GM18909 (cell line): ENCODE results near the gene PTGIR.

Source experiments
- ATAC-seq: cut with Tn5 transposase; IDR thresholded peaks from one replicate; pipeline ENCODE4 v1.9.1; 2021; ENCODE audit warnings: mild to moderate bottlenecking; ENCODE audit not compliant: unreplicated experiment, poor library complexity

Gene PTGIR

GRCh38 chr19:46602392-46603194 lies 22.3 kb downstream of the PTGIR start:
- ATAC-seq: no peak

DNA sequence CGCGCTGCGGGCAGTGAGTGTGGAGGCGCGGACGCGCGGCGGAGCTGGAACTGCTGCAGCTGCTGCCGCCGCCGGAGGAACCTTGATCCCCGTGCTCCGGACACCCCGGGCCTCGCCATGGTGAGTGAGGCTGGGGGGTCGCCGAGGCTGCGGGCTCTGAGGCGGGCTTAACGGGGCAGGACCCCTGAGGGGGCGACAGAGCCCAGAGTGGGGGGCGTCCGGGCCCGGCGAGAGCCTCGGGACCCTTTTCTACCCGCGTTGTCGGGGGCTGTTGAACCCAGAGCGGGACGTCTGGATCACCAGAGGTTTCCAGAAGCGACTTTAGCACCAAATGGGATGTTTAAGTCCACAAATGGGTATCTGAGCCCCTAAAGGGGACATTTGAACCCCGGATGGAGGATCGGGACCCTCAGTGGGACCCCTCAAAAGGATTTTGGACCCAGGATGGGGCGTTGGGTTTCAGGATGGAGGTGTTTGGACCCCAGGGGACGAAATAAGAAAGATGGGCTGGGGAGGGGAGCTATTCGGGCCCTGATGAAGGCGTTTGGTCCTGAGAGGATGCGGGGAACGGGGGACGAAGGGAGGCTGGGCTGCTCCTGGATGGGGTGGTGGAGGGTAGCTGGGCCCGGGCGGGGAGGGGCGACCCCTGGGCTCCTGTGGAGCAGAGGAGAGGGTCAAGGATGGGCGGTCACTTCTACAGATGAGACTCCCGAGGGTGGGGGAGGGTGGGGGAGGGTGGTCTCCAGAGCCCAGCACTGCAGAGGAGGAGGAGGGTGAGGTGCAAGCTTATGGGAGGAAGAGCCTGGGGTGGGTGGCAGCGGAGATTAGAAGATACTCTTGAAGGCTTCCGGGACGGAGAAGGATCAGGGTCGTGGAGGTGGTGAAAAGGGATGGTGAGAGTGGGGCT lies 23.3 kb downstream of the PTGIR start, which contains the start of gene CALM3:
CALM3 (plus strand) TSS at position 13 of the 907 bp plus-strand sequence; CDS start at position 118, 105 bp downstream.
- ATAC-seq: no peak

DNA sequence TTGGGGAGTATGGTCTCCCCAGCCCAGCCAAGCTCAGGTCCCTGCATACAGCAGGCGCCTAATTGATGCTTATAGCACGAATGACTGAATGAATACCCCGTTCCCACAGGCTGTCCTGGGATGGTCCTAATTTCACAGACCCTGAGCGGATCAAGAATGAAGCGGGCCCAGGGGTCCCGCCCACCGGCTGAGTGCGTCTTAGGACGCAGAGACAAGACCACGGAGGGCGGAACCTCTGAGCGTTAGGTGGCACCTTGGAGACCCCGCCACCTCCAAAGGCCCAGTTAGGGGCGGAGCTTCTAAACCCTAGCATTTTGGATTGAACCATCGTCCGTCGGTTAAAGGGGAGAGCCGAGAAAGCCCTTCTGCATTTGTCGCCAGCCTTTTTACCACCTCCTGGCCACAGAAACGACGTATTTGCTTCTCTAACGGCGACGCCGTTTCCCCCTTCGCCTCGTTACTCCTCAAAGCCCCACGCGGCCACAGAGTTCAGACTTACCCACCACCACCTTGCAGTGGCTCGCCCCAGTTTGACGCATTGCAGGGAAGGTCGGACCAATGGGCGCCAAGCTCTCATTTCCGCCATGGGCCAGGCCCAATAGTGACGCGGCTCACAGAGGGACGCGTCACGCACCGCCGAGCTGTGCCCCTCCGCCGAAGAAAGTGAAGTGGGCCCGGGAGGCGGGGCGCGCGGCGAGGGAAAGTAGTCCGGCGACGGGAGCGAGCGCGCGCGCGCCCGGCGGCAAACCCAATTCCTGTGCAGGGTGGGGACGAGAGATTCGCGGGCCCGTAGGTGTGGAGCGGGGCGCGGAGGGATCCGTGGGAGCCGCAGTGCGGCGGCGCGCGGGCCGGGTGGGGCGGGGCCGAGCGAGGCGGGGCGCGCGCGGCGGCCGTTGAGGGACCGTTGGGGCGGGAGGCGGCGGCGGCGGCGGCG lies 24.2 kb downstream of the PTGIR start:
- ATAC-seq: peak; percentile 87

GRCh38 chr19:46599716-46600373 lies 25.0 kb downstream of the PTGIR start:
- ATAC-seq: no peak

- ATAC-seq: no peak
Observed at GRCh38 chr19:46598372-46598917, 26.4 kb downstream of the PTGIR start.

DNA sequence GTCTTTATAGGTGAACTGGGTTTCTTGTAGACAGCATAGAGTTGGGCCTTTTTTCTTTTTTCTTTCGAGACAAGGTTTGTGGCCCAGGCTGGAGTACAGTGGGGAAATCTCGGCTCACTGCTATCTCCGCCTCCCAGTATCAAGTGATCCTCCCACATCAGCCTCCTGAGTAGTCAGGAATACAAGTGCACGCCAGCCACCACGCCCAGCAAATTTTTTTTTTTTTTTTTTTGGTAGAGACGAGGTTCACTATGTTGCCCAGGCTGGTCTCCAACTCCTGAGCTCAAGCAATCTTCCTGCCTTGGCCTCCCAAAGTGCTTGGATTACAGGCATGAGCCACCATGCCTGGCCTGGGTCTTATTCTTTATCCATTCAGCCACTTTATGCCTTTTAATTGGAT lies 28.9 kb downstream of the PTGIR start:
- no peak for ATAC-seq

DNA sequence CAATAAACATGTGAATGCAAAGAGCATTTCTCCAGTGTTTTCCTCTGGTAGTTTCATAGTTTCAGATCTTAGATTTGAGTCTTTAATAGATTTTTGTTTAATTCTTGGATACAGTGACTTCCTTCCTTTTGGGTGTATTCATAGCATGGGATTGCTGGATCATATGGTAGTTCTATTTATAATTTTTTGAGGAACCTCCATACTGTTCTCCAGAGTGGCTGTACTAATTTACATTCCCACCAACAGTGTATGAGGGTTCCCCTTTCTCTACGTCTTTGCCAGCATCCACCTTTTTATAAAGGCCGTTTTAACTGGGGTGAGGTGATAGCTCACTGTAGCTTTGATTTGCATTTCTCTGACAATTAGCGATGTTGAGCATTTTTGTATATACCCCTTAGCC lies 33.0 kb downstream of the PTGIR start:
- no peak for ATAC-seq

DNA sequence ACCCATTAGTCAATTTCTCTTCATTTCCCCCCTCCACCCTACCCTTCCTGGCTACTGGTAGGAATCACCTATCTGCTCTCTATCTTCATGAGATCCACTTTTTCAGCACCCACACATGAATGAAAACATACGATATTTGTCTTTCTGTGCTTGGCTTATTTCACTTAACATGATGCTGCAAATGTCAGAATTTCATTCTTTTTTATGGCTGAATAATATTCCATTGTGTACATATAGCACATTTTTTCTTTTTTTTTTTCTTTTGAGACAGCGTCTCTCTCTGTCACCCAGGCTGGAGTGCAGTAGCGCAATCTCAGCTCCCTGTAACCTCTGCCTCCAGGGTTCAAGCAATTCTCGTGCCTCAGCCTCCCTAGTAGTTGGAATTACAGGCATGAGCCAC lies 33.6 kb downstream of the PTGIR start:
- ATAC-seq: no peak

GRCh38 chr19:46587861-46588260 lies 37.0 kb downstream of the PTGIR start:
- ATAC-seq: no peak

- ATAC-seq: no peak
Observed at GRCh38 chr19:46586294-46586693, 38.6 kb downstream of the PTGIR start.

GRCh38 chr19:46585539-46585938 lies 39.4 kb downstream of the PTGIR start:
- ATAC-seq: no peak

DNA sequence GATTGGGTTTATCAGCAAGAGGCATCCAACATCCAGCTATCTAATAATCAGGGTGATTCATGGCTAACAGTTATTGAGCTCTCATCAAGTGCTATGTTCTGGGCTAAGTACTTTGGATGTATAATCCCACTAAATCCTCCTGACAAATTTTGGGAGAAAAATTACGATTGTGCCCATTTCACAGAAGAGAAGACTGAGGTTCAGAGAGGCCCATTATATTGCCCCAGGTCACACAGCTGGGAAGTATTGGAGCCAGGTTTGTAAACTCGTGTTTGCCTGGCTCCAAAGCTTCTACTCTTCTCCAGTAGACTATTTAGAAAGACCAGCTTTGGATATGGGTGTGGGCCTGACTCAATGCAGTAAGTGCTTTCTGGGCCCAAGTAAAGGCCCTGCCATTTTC lies 44.6 kb downstream of the PTGIR start:
- no peak for ATAC-seq

DNA sequence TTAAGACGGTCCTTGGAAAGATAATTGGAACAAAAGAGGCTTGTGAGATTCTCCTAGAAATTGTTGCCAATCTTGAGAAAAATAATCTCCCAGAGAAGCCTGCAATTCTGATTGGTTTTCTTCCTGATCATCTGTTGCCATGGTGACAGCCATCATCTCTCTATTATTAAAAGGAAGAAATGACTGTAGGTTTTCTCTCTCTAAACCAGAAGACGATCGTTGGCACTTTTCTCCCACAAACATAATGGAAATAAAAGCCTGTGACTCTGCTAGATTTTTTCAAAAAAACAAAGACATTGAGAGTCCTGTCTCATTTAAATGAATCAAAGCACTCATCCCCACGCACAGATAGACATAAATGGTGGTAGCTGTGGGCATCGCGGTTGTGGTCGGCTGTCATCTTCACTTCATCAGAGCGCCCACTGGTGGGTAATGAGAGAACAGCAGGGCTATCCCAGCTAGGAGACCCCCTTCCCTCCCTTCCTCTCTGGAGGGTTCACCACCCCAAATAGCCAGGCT lies 45.5 kb downstream of the PTGIR start:
- ATAC-seq: no peak

DNA sequence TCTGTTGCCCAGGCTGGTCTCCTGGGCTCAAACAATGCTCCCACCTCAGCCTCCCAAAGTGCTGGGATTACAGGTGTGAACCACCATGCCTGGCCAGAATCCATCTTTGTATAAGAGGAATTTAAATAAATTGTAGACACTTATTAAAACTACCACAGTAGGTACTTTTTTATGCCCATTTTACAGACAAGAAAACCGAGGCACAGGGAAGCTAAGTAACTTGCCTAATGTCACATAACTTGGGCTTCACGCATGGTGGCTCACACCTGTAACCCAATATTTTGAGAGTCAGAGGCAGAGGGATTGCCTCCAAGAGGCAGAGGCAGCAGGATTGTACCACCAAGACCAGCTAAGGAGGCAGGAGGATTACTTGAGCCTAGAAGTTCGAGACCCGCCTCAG lies 46.4 kb downstream of the PTGIR start:
- no peak for ATAC-seq

- ATAC-seq: no peak
Observed at GRCh38 chr19:46574533-46574932, 50.4 kb downstream of the PTGIR start.

DNA sequence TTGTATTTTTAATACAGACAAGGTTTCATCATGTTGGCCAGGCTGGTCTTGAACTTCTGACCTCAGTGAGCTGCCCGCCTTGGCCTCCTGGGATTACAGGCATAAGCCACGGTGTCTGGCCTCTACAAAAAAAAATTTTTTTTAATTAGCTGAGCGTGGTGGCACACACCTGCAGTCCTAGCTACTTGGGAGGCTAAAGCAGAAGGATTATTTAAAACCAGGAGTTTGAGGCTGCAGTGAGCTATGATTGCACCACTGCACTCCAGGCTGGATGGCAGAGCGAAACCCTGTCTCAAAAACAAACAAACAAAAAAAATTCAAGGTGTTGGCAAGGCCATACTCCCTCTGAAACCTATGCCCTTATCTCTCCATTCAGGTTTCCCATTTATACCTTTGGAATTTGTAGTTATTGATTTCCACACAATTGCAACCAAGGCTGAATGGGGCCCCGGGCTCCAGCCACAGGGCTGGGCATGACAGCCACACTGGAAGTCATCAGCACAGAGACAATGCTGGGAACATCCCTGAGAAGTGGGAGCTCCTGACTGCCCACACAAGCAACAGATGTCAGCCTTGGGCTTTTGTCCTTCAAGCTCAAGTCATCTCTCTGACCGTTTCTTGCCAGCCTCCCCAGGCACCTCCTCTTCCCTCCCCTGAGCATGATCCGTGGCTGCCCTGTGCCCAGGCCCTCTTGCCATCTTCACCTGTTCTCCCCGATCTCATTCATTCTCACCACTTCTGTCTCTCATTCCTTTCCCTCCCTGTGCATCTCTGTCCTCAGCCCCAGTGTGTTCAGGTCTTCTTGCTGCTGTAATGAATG lies 51.0 kb downstream of the PTGIR start:
- no peak for ATAC-seq

GRCh38 chr19:46571495-46571894 lies 53.4 kb downstream of the PTGIR start:
- ATAC-seq: no peak
